Vagina (tissue), 2 donors: ENCODE results near the gene PLP1. TPM values are rescaled to one million over a fixed set of nuclear protein-coding genes. Genes with fewer than 3 reads are reported as not detected.

ENCODE experiments used
- DNase-seq, 2 donors: peaks; one replicate each; pipeline ENCODE4 v3.0.0-alpha.2; 2017; ENCODE audit errors: extremely low spot score in 2 of 2
- H3K27ac ChIP-seq: fragments of 200-600 bp; sonication (generic); one replicate; pipeline ENCODE4 v1.5.1; 2019
- H3K27me3 ChIP-seq: fragments of 200-600 bp; sonication (generic); one replicate; pipeline ENCODE4 v1.5.1; 2019
- H3K36me3 ChIP-seq, 2 donors: fragments of 200-600 bp; sonication (generic); one replicate each; pipeline ENCODE4 v1.5.1; 2017 to 2019
- H3K4me1 ChIP-seq: fragments of 200-600 bp; sonication (generic); one replicate; pipeline ENCODE4 v1.5.1; 2019
- H3K4me3 ChIP-seq, 2 donors: fragments of 200-600 bp; sonication (generic); 1 replicate in 1 of 2; 2 replicates in 1 of 2; pipeline ENCODE4 v1.5.1; 2016 to 2019
- H3K9me3 ChIP-seq: fragments of 200-600 bp; sonication (generic); one replicate; pipeline ENCODE4 v1.5.1; 2019
- CTCF ChIP-seq, 3 experiments: fragments of 450-650 bp in 2 of 3; fragments of 200-600 bp in 1 of 3; sonication (generic) in 1 of 3; IDR thresholded peaks; one replicate each; pipeline ENCODE4 v1.5.1; 2017 to 2019; ENCODE audit warnings: antibody characterized with exemption in 3 of 3, mild to moderate bottlenecking in 2 of 3, moderate library complexity in 2 of 3
- POLR2A ChIP-seq, 2 donors: fragments of 450-650 bp; IDR thresholded peaks; one replicate each; pipeline ENCODE4 v1.6.1; 2017; ENCODE audit warnings: antibody characterized with exemption in 2 of 2, mild to moderate bottlenecking in 2 of 2, moderate library complexity in 2 of 2
- POLR2AphosphoS5 ChIP-seq, 2 donors: sonication (generic); formaldehyde crosslinking; IDR thresholded peaks; one replicate each; pipeline ENCODE4 v1.9.0; 2017; ENCODE audit warnings: antibody characterized with exemption in 2 of 2, mild to moderate bottlenecking in 2 of 2, low read depth in 1 of 2; ENCODE audit not compliant: insufficient read depth in 1 of 2
- intact Hi-C: fragments of 100-400 bp; cut with DNase I; formaldehyde crosslinking; loops from one replicate; pipeline ENCODE4 v1.15.1; 2023
- total RNA-seq: library from RNA; depleted of rRNA; stranded (reverse); fragments of >200 nt; gene quantifications from one replicate; pipeline ENCODE4 v1.2.3, GENCODE V29; 2016

PLP1 gene
- total RNA-seq, 1 donor from 2014 or later = 8.8 TPM

- no peak for DNase-seq
- Histone ChIP-seq H3K4me3 (no peak overlapping the region), H3K27ac (no peak overlapping the region), H3K4me1 (peaks cover 8% of the 10 kb centered on the region), H3K36me3 (no peaks in the 10 kb centered on the region), H3K9me3 (no peaks in the 10 kb centered on the region), H3K27me3 (no peaks in the 10 kb centered on the region)
- TF ChIP-seq POLR2AphosphoS5 (IDR thresholded peaks at IDR 0.05; ENCODE audit: insufficient read depth in 1 of 2, low read depth in 1 of 2) = no peak
- no peak for TF ChIP-seq POLR2A (IDR thresholded peaks at IDR 0.05)
- TF ChIP-seq CTCF (IDR thresholded peaks at IDR 0.05) = no peak
- intact Hi-C loops = no loop called here
Measured at GRCh38 chrX:103828529-103828928, 51.9 kb downstream of the PLP1 start.

- no peak for DNase-seq
- Histone ChIP-seq H3K27ac (no peak overlapping the region), H3K27me3 (no peaks in the 10 kb centered on the region), H3K9me3 (no peaks in the 10 kb centered on the region), H3K4me3 (no peak overlapping the region), H3K36me3 (no peaks in the 10 kb centered on the region), H3K4me1 (peaks cover 8% of the 10 kb centered on the region)
- intact Hi-C loops = no loop called here
- TF ChIP-seq POLR2AphosphoS5 (IDR thresholded peaks at IDR 0.05; ENCODE audit: insufficient read depth in 1 of 2, low read depth in 1 of 2) (no peak), POLR2A (IDR thresholded peaks at IDR 0.05) (no peak), CTCF (IDR thresholded peaks at IDR 0.05) (no peak)
Measured at GRCh38 chrX:103830848-103831247, 54.2 kb downstream of the PLP1 start.

- TF ChIP-seq POLR2AphosphoS5 (IDR thresholded peaks at IDR 0.05; ENCODE audit: insufficient read depth in 1 of 2, low read depth in 1 of 2) (no peak), POLR2A (IDR thresholded peaks at IDR 0.05) (no peak), CTCF (IDR thresholded peaks at IDR 0.05) (no peak)
- no peaks in the 10 kb centered on the region for H3K9me3 ChIP-seq
- no peak for DNase-seq
- H3K27me3 ChIP-seq = no peaks in the 10 kb centered on the region
- peaks cover 8% of the 10 kb centered on the region for H3K4me1 ChIP-seq
- peak overlapping the region; percentile 60 for H3K27ac ChIP-seq
- intact Hi-C loops = no loop called here
- H3K36me3 ChIP-seq = no peaks in the 10 kb centered on the region
- peak overlapping the region; percentile 54 to 58 for H3K4me3 ChIP-seq
Measured at GRCh38 chrX:103831342-103831802, 54.7 kb downstream of the PLP1 start.

GRCh38 chrX:103831803-103832544, 55.3 kb downstream of the PLP1 start, which contains the start of gene RAB9B:
RAB9B (minus strand) TSS chrX:103832257; CDS start chrX:103825784, 6,473 bp downstream.
- H3K27me3 ChIP-seq = no peaks in the 10 kb centered on the region
- TF ChIP-seq POLR2A (IDR thresholded peaks at IDR 0.05) (no peak), CTCF (IDR thresholded peaks at IDR 0.05) (no peak), POLR2AphosphoS5 (IDR thresholded peaks at IDR 0.05; ENCODE audit: insufficient read depth in 1 of 2, low read depth in 1 of 2) (peak in 1 of 2 donors; percentile 40)
- peaks cover 8% of the 10 kb centered on the region for H3K4me1 ChIP-seq
- intact Hi-C loops = no loop called here
- DNase-seq = no peak
- no peaks in the 10 kb centered on the region for H3K36me3 ChIP-seq
- H3K9me3 ChIP-seq = no peaks in the 10 kb centered on the region
- H3K4me3 ChIP-seq = peak within 1 kb of the TSS; percentile 54 to 58
- H3K27ac ChIP-seq = peak within 1 kb of the TSS; percentile 60

GRCh38 chrX:103839404-103839803, 62.8 kb downstream of the PLP1 start:
- Histone ChIP-seq H3K27me3 (no peaks in the 10 kb centered on the region), H3K4me3 (no peak overlapping the region), H3K36me3 (no peaks in the 10 kb centered on the region), H3K9me3 (no peaks in the 10 kb centered on the region), H3K27ac (no peak overlapping the region), H3K4me1 (no peaks in the 10 kb centered on the region)
- no peak for TF ChIP-seq CTCF (IDR thresholded peaks at IDR 0.05)
- no peak for TF ChIP-seq POLR2AphosphoS5 (IDR thresholded peaks at IDR 0.05; ENCODE audit: insufficient read depth in 1 of 2, low read depth in 1 of 2)
- TF ChIP-seq POLR2A (IDR thresholded peaks at IDR 0.05) = no peak
- no peak for DNase-seq
- intact Hi-C loops = no loop called here
